ENCODE data around the gene ADD1. TPM values are rescaled to one million over a fixed set of nuclear protein-coding genes. Genes with fewer than 3 reads are reported as not detected.

Gene ADD1
- total RNA-seq, 2 donors from 2014 or later: 281 to 282 TPM

DNA sequence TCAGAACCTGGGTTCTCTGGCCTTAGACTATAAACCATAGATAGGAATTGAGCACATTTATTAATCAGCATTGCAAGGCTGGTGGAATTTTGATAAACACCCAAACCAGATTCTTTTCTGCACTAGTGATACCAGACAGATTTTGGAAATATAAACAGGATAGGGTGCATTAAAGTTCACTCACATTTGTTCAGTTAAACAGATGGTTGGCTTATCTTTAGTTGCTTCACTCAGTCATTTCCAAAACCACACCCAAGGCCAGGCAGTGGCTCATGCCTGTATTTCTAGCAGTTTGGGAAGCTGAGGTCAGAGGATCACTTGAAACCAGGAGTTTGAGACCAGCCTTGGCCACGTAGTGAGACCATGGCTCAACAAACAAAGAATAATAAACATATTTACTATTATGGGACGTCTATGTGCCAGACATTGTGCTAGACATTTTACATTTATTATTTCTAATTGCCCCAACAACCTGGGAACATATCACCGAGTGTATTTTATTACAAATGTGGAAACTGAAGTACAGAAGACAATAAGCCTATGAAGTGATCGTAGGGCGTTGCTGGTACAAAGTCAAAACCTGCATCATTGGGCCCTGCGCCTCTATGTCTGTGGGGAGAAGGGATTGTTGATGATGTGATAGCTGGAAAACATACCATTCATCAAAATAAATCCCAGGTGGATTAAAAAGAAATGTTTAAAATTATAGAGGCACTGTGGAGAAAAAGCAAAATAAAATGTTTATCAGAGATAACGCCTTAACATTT lies 15.0 kb downstream of the ADD1 start:
- Mint-ChIP-seq H3K9me3 (no peaks in the 10 kb centered on the region), H3K27me3 (ENCODE audit: low read depth) (no peaks in the 10 kb centered on the region), H3K27ac (no peak overlapping the region), H3K4me3 (peak overlapping the region in 1 of 2 donors; percentile 10), H3K36me3 (ENCODE audit: insufficient read depth in 2 of 2) (peaks cover 3 to 9% of the 10 kb centered on the region in 2 donors), H3K4me1 (ENCODE audit: low read depth) (peaks cover 79% of the 10 kb centered on the region)
- ATAC-seq (replicated peaks in 1 of 2): no peak
- no peak for DNase-seq

DNA sequence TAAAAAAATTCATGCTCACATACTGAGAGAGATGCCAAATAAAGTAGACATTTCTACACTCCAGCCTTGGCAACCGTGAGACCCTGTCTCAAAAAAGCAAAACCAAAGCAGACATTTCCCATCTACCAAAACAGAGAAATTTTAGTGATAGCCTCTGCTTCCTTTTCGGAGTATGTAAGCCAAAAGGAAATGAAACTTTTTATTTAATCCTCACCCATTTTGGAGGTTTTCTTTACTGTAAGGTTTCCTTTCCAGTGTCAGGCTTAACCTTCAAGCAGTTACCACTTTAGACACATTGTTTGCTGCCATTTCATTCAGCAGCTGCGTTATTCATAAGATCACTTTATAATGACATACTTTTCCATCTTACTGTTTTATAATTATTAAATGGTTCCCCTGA lies 15.9 kb downstream of the ADD1 start:
- H3K4me3 Mint-ChIP-seq: peak overlapping the region in 1 of 2 donors; percentile 36
- H3K27me3 Mint-ChIP-seq (ENCODE audit: low read depth): no peaks in the 10 kb centered on the region
- H3K4me1 Mint-ChIP-seq (ENCODE audit: low read depth): peaks cover 77% of the 10 kb centered on the region
- H3K27ac Mint-ChIP-seq: peak overlapping the region; percentile 23
- no peak for ATAC-seq (replicated peaks in 1 of 2)
- no peaks in the 10 kb centered on the region for H3K9me3 Mint-ChIP-seq
- H3K36me3 Mint-ChIP-seq (ENCODE audit: insufficient read depth in 2 of 2): peaks cover 3 to 8% of the 10 kb centered on the region in 2 donors
- DNase-seq: no peak

DNA sequence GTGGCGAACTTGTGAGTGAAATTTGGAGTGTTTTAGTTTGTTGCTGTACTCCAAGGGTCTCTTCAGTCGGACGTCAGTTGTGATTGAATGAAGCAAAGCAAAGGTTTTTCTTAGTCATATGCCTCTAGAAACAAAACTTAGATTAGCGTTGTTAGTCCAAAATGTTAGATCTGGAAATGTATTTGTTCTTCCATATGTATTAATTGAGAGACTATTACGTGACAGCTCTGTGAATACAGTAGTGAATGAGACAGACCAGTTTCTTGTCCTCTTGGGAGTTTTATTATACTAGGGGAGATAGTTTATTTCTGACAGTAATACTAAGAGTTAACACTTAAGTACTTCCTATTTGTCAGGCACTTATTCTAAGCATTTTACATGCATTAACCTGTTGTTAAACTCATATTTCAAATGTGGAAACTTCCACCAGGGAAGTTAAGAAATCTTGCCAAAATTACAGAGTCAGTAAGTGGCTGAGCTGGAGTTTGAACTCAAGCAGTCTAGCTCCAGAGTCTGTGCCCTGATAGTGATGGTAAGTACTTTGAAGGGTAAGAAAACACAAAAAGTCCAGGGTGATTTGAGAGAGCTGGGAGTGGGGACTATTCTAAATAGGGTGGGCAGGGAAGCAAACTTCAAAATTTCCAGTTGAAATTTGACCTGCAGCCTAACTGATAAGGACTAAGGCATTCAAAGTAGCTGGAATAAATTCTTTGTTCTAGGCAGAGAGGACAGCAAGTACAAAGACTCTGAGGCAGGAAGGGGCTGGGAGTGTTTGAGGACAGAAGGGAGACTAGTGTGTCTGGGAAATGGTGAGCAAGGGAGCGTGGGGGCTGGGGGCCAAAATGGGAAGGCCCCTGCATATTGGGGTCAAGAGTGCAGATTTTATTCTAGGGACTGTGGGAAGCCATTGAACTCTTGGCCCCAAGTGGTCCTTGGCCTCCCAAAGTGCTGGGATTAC lies 17.0 kb downstream of the ADD1 start:
- Mint-ChIP-seq H3K4me1 (ENCODE audit: low read depth) (peaks cover 80% of the 10 kb centered on the region), H3K36me3 (ENCODE audit: insufficient read depth in 2 of 2) (peaks cover 3 to 8% of the 10 kb centered on the region in 2 donors), H3K9me3 (no peaks in the 10 kb centered on the region), H3K27me3 (ENCODE audit: low read depth) (no peaks in the 10 kb centered on the region), H3K27ac (peak overlapping the region; percentile 23), H3K4me3 (peak overlapping the region in 1 of 2 donors; percentile 36)
- DNase-seq (no peak), ATAC-seq (replicated peaks in 1 of 2) (no peak)

DNA sequence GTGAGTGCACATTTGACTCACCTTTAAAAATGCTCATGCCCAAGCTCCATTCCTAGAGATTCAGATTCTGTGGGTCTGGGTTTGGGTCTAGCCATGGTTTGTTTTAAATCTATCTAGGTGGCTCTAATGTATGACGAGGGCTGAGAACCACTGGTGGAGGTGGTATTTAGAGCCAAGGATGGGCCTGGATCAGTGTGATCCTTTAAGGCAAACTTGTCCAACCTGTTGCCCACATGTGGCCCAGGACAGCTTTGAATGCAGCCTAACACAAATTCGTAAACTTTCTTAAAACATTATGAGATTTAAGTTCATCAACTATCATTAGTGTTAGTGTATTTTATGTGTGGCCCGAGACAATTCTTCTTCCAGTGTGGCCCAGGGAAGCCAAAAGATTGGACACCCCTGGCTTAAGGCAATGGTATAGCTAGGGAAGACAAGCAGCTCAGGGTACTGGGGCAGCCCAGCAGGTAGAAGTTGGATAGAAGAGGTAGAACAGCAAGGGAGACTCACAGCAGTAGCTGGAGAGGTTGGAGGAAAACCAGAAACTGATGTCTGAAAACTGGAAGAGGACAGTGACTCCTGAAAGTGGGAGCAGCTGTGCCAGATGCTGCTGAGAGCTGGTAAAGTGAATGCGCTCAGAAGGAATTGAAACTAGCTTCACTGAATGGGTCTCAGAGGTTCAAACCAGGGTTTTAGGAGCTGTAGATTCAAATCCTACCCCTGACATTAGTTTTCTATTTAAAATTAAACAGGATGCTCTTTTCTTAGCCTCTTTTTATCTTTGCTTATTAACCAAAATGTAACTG lies 18.2 kb downstream of the ADD1 start:
- ATAC-seq (replicated peaks in 1 of 2): no peak
- H3K9me3 Mint-ChIP-seq: no peaks in the 10 kb centered on the region
- H3K36me3 Mint-ChIP-seq (ENCODE audit: insufficient read depth in 2 of 2): peaks cover 0 to 4% of the 10 kb centered on the region in 2 donors
- H3K4me1 Mint-ChIP-seq (ENCODE audit: low read depth): peaks cover 84% of the 10 kb centered on the region
- no peaks in the 10 kb centered on the region for H3K27me3 Mint-ChIP-seq (ENCODE audit: low read depth)
- no peak for DNase-seq
- no peak overlapping the region for H3K4me3 Mint-ChIP-seq
- no peak overlapping the region for H3K27ac Mint-ChIP-seq

DNA sequence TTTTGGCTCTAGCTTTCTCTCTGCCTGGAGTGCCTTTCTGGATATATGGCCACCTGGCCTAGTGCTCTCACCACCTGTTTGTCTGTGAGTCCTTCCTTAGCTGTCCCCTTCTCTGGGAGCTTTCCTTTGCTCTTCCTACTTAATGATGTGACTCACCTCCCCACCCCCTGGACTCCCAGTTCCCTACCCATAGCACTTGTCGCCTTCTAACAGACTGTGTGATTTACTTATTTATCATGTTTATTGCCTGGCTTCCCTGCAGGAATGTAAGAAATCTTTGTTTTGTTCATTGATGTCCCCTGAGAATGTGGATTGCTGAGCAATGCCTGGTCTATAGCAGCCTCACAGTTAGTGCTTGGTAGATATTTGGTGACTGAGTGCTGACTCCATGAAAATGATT lies 18.9 kb downstream of the ADD1 start:
- no peak overlapping the region for H3K27ac Mint-ChIP-seq
- no peak for DNase-seq
- ATAC-seq (replicated peaks in 1 of 2): no peak
- no peak overlapping the region for H3K4me3 Mint-ChIP-seq
- H3K9me3 Mint-ChIP-seq: no peaks in the 10 kb centered on the region
- H3K27me3 Mint-ChIP-seq (ENCODE audit: low read depth): no peaks in the 10 kb centered on the region
- H3K36me3 Mint-ChIP-seq (ENCODE audit: insufficient read depth in 2 of 2): peaks cover 0 to 4% of the 10 kb centered on the region in 2 donors
- H3K4me1 Mint-ChIP-seq (ENCODE audit: low read depth): peaks cover 87% of the 10 kb centered on the region

DNA sequence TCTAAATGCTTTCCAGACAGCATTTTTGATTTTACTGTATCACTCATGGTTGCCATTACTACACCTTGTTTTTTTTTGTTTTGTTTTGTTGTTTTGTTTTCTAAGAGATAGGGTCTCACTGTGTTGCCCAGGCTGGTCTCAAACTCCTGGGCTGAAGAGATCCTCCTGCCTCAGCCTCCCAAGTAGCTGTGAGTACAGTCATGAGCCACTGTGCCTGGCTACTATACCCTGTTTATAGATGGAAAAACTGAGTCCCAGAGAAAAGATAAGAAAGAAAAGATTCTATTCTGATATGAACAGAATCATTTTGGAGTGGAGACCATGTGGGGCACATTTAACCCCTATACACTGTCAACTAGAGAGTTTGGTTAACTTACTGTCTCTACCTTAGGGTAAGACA lies 20.0 kb downstream of the ADD1 start:
- no peaks in the 10 kb centered on the region for H3K9me3 Mint-ChIP-seq
- H3K36me3 Mint-ChIP-seq (ENCODE audit: insufficient read depth in 2 of 2): peaks cover 0 to 4% of the 10 kb centered on the region in 2 donors
- H3K27ac Mint-ChIP-seq: no peak overlapping the region
- ATAC-seq (replicated peaks in 1 of 2): no peak
- no peak for DNase-seq
- no peaks in the 10 kb centered on the region for H3K27me3 Mint-ChIP-seq (ENCODE audit: low read depth)
- peaks cover 82% of the 10 kb centered on the region for H3K4me1 Mint-ChIP-seq (ENCODE audit: low read depth)
- H3K4me3 Mint-ChIP-seq: no peak overlapping the region

DNA sequence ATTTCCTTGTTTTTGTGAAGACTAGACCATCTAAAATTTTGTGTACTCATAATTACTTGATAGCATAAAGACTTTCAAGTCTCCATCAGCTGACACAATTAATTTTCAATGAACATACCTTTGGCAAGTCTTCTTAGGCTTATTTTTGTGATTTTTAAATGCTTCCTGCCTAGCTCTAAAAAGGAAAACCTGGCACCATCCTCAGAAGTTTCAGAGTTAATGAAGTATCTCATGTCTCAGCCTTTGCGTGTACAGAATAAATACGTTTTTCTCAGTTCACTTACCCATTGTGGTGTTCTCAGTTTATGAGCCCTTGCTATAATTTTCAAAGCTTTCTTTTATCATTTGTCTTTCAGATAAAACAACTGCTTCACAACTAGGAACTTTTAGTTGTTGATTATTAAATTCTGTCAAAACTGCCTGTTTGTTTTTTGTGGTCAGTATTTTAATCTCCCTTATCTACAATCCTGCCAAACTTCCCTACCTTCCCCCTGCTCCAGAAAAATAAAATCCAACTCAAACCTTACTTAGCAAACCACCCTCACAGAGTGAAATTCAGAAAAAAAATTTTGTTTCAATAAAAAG lies 21.6 kb downstream of the ADD1 start:
- no peaks in the 10 kb centered on the region for H3K9me3 Mint-ChIP-seq
- H3K36me3 Mint-ChIP-seq (ENCODE audit: insufficient read depth in 2 of 2): no peaks in the 10 kb centered on the region
- DNase-seq: no peak
- H3K27me3 Mint-ChIP-seq (ENCODE audit: low read depth): no peaks in the 10 kb centered on the region
- peak overlapping the region; percentile 92 for H3K27ac Mint-ChIP-seq
- no peak overlapping the region for H3K4me3 Mint-ChIP-seq
- peaks cover 73% of the 10 kb centered on the region for H3K4me1 Mint-ChIP-seq (ENCODE audit: low read depth)
- no peak for ATAC-seq (replicated peaks in 1 of 2)

DNA sequence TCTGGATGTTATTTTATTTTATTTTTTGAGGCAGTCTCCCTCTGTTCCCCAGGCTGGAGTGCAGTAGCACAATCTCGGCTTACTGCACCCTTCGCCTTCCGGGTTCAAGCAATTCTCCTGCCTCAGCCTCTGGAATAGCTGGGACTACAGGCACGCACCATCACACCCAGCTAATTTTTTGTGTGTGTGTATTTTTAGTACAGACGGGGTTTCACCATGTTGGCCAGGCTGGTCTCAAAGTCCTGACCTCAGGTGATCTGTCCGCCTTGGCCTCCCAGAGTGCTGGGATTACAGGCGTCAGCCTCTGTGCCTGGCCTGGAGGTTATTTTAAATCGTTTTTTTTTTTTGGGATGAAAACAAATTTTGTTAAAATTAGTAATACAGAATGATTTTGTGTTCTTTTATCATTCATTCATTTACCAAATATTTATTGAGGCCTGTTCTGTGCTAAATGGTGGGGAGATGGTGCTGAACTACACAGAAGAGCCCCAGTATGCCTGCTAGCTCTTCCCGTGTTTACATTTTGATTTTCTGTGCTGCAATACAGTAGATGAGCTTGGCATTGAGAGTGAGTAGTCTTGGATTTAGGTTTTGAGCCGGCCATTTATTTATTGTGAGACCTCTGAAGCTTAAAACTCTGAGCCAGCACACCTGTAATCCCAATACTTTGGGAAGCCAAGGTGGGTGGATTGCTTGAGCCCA lies 22.7 kb downstream of the ADD1 start:
- no peaks in the 10 kb centered on the region for H3K27me3 Mint-ChIP-seq (ENCODE audit: low read depth)
- DNase-seq (no peak), ATAC-seq (replicated peaks in 1 of 2) (no peak)
- no peak overlapping the region for H3K27ac Mint-ChIP-seq
- peaks cover 72% of the 10 kb centered on the region for H3K4me1 Mint-ChIP-seq (ENCODE audit: low read depth)
- H3K9me3 Mint-ChIP-seq: no peaks in the 10 kb centered on the region
- H3K36me3 Mint-ChIP-seq (ENCODE audit: insufficient read depth in 2 of 2): peaks cover 0 to 2% of the 10 kb centered on the region in 2 donors
- H3K4me3 Mint-ChIP-seq: no peak overlapping the region

DNA sequence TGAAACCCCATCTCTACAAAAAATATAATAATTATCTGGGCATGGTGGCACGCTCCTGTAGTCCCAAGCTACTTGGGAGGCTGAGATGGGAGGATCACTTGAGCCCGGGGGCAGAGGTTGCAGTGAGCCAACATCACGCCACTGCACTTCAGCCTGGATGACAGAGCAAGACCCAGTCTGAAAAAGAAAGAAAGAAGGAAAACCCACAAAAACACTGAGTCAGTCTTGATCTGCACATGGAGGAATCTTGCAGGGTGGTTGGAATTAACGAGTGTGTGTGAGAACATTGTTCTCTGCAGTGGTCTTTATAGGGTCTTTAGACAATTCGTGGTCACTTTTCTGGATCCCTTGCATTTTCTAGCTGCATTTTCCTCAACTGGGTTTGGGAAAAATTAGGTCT lies 23.2 kb downstream of the ADD1 start:
- DNase-seq (no peak), ATAC-seq (replicated peaks in 1 of 2) (peak in 1 of 2 donors; percentile 17)
- no peaks in the 10 kb centered on the region for H3K9me3 Mint-ChIP-seq
- H3K36me3 Mint-ChIP-seq (ENCODE audit: insufficient read depth in 2 of 2): peaks cover 0 to 2% of the 10 kb centered on the region in 2 donors
- no peak overlapping the region for H3K4me3 Mint-ChIP-seq
- H3K4me1 Mint-ChIP-seq (ENCODE audit: low read depth): peaks cover 72% of the 10 kb centered on the region
- H3K27me3 Mint-ChIP-seq (ENCODE audit: low read depth): no peaks in the 10 kb centered on the region
- no peak overlapping the region for H3K27ac Mint-ChIP-seq

DNA sequence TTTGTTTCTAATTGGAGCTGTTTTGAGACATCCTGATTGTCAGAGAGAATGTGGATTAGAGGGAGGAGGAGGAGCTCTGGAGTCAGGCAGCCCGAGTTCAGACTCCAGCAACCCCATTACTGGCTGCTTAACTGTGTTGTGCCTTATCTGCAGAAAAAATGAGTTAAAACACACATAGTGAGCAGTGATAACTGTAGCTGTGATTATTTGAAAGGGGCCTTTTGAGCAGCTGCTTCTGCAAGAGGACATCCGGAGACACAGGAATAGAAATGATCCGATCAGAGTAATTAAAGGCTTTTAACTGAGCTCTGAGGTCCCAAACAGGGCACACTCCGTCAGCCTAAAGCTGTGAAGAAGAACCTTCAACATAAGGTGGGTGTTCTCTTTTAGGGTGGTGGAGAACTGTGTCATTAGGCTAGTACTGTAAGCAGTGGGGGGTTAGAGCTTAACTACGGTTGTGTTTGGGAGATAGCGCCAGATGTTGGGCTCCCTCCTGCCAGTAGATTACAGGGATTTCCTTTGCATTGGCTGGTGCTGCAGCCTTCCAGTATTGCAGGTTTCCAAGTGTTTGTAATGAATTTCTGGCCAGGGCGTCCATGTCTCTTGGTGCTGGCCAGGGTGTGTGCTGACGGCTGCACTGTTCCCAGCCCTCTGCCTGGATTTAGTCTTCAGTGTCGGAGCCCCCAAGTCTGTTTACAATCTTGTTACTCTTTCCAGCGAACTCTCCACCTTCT lies 24.3 kb downstream of the ADD1 start:
- ATAC-seq (replicated peaks in 1 of 2) (no peak), DNase-seq (no peak)
- H3K36me3 Mint-ChIP-seq (ENCODE audit: insufficient read depth in 2 of 2): peaks cover 0 to 2% of the 10 kb centered on the region in 2 donors
- no peak overlapping the region for H3K4me3 Mint-ChIP-seq
- H3K9me3 Mint-ChIP-seq: no peaks in the 10 kb centered on the region
- peaks cover 64% of the 10 kb centered on the region for H3K4me1 Mint-ChIP-seq (ENCODE audit: low read depth)
- no peak overlapping the region for H3K27ac Mint-ChIP-seq
- H3K27me3 Mint-ChIP-seq (ENCODE audit: low read depth): no peaks in the 10 kb centered on the region

DNA sequence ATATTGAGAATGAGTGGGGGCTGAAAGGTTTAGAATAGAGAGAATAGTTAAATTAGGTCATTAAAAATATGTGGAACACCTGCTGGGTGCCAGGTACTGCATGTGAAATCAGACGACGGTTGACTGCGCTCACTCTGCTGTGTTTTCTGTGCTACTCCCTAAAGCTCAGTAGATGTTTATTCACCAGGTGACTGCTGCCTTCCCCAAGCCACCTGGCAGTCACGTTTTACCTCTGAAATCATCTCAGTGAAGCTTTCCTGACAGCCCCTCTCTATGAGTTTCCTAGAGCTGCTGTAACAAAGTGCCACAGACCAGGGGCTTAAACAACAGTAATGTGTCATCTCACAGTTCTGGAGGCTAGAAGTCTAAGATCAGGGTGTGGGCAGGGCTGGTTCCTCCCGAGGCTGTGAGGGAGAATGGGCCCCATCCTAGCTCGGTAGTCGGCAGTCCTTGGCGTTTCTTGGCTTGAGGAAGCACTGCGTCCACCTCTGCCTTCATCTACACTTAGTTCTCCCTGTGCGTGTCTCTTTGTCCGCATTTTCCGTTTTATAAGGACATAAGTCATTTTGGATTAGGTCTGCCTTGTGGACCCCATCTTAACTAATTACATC lies 25.3 kb downstream of the ADD1 start:
- ATAC-seq (replicated peaks in 1 of 2) (no peak), DNase-seq (no peak)
- Mint-ChIP-seq H3K9me3 (no peaks in the 10 kb centered on the region), H3K4me3 (no peak overlapping the region), H3K36me3 (ENCODE audit: insufficient read depth in 2 of 2) (peaks cover 0 to 2% of the 10 kb centered on the region in 2 donors), H3K27me3 (ENCODE audit: low read depth) (no peaks in the 10 kb centered on the region), H3K4me1 (ENCODE audit: low read depth) (peaks cover 58% of the 10 kb centered on the region), H3K27ac (no peak overlapping the region)

Measured in activated T-cell treated with anti-CD3 and anti-CD28 coated beads, Interleukin-2, amount 50 U/mL, for 72 hours (primary cell).